GM10248 (cell line): ENCODE measurements around the gene ATP2A1.
"Not testable (repeated sequence)": the region's sequence is repeated elsewhere in the genome, so short reads cannot be mapped to it uniquely, and the experiment has no call there.

Experiments
- CTCF ChIA-PET: fragments of 300-600 bp; sonication (Branson Sonifier 250); formaldehyde crosslinking; extraction: SDS; loops from one replicate; lab custom pipeline; 2021; ENCODE audit warnings: antibody characterized with exemption; lab: Yijun Ruan, JAX
- POLR2A ChIA-PET: fragments of 350-650 bp; sonication (Branson Sonifier 250); formaldehyde crosslinking; extraction: SDS; loops from one replicate; lab custom pipeline; 2020; ENCODE audit warnings: antibody characterized with exemption; lab: Yijun Ruan, JAX
- DNase-seq: peaks from one replicate; pipeline ENCODE4 v3.0.0; 2012; ENCODE audit errors: extremely low spot score
- TF ChIP-seq, protein P1 (sequence below): IDR thresholded peaks from 2 replicates; pipeline ENCODE4 v1.5.1; 2012; ENCODE audit warnings: mild to moderate bottlenecking, low read depth; ENCODE audit errors: extremely low read depth, missing control alignments, control extremely low read depth

Gene ATP2A1

DNA sequence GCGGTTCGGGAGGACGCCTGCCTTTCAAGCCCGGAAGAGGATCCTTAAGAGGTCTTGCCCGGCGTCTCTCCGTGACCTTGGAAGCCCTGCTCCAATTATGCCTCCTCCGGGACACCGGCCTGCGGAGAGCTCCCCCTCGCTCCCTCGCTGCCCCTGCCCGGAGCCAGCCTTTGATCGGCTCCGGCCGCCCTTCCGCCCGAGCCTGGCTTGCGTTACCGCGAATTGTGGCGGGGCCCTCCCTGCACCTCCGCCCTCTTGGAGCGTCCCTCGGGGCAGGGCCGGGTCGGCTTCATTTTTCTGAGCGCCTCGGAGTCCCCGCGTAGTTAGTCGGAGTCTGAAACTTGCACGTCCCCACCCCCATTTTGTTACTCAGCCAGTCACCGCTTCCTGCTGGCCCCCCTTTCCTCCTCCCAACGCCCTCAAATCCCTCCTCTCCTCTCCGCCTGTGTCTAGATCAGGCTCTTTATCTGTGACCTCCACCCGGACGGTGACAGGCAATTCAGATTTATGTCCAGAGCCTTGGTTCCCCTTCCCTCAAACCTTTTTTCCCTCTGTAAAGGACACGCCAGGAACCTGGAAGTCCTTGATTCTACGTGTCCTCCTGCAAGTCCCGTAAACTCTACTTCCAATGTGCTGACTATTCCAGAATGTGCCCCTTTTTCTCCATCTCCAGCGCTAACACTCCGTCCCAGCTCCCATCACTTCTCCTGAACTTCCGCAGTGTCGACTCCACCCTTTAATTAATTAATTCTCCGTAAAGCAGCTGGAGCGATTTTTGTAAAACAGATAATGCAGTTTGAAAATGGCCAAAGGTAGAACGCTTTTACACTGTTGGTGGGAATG is 47.3 kb downstream of the ATP2A1 start:
- DNase-seq, result peak; percentile 74
- ChIA-PET POLR2A (interaction anchor here (1.2 kb wide), 1 partner anchor 11 kb away, joined by 3 read pairs; no protein-coding TSS in a partner anchor), CTCF (interaction anchor here (0.6 to 12.7 kb wide), 3 partner anchors 18 to 80 kb away, joined by 3 to 139 read pairs (median 3); partner anchors contain the start of gene TUFM)
- TF ChIP-seq, protein P1, sequence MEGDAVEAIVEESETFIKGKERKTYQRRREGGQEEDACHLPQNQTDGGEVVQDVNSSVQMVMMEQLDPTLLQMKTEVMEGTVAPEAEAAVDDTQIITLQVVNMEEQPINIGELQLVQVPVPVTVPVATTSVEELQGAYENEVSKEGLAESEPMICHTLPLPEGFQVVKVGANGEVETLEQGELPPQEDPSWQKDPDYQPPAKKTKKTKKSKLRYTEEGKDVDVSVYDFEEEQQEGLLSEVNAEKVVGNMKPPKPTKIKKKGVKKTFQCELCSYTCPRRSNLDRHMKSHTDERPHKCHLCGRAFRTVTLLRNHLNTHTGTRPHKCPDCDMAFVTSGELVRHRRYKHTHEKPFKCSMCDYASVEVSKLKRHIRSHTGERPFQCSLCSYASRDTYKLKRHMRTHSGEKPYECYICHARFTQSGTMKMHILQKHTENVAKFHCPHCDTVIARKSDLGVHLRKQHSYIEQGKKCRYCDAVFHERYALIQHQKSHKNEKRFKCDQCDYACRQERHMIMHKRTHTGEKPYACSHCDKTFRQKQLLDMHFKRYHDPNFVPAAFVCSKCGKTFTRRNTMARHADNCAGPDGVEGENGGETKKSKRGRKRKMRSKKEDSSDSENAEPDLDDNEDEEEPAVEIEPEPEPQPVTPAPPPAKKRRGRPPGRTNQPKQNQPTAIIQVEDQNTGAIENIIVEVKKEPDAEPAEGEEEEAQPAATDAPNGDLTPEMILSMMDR, result no peak

DNA sequence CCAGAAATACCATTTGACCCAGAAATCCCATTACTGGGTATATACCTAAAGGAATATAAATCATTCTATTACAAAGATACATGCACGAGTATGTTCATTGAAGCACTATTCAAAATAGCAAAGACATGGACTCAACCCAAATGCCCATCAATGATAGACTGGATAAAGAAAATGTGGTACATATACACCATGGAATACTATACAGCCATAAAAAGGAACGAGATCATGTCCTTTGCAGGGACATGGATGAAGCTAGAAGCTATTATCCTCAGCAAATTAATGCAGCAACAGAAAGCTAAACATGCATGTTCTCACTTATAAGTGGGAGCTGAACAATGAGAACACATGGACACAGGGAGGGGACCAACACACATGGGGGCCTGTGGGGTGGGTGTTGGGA is 48.0 kb downstream of the ATP2A1 start:
- CTCF ChIA-PET, result interaction anchor here (1.6 to 12.7 kb wide), 2 partner anchors 17 to 52 kb away, joined by 4 to 139 read pairs; no protein-coding TSS in a partner anchor
- DNase-seq, POLR2A ChIA-PET: not testable (repeated sequence)

GRCh38 chr16:28927815-28928214 is 49.5 kb downstream of the ATP2A1 start:
- ChIA-PET CTCF (interaction anchor here (1.2 to 12.7 kb wide), 3 partner anchors 16 to 54 kb away, joined by 4 to 139 read pairs (median 5); no protein-coding TSS in a partner anchor), POLR2A (no interaction called here)
- TF ChIP-seq, protein P1, result no peak
- no peak for DNase-seq

DNA sequence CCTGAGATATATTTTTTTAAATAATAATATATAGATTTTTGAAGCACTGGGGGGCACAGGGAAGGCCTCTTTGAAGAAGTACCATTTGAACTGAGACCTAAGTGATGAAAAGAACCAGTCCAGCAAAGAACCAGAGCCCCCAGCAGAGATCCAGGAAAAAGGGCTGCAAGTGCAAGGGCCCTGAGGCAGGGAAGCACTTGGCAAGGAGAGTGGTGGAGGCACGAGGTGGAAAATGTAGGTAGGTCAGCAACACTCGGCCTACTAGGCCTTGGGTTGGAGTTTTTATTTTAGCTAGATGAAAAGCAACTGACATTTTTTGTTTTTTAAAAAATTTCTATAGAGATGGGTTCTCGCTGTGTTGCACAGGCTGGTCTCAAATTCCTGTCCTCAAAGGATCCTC is 51.9 kb downstream of the ATP2A1 start:
- TF ChIP-seq, protein P1, result no peak
- no peak for DNase-seq
- CTCF ChIA-PET, result interaction anchor here (12.7 kb wide), 1 partner anchor 13 kb away, joined by 139 read pairs; no protein-coding TSS in a partner anchor
- POLR2A ChIA-PET, result no interaction called here

GRCh38 chr16:28930652-28931051 is 52.4 kb downstream of the ATP2A1 start:
- ChIA-PET CTCF (interaction anchor here (1.6 to 12.7 kb wide), 3 partner anchors 13 to 57 kb away, joined by 3 to 139 read pairs (median 4); no protein-coding TSS in a partner anchor), POLR2A (no interaction called here)
- no peak for DNase-seq
- TF ChIP-seq, protein P1, result no peak

GRCh38 chr16:28931801-28932225 is 53.5 kb downstream of the ATP2A1 start, which contains the start of gene CD19:
Gene CD19, plus strand, starts transcription at chr16:28931971. Its CDS starts 30 bp downstream, at chr16:28932001.
- TF ChIP-seq, protein P1, result no peak
- POLR2A ChIA-PET, result interaction anchor here (1.3 kb wide), 1 partner anchor 86 kb away, joined by 4 read pairs; the partner anchor contains the start of gene TUFM
- CTCF ChIA-PET, result interaction anchor here (1.3 to 12.7 kb wide), 6 partner anchors 8 to 69 kb away, joined by 3 to 139 read pairs (median 6); partner anchors contain the start of gene SH2B1
- peak; percentile 70 for DNase-seq
